ENCODE measurements around the gene KAT6B. TPM values are rescaled to one million over a fixed set of nuclear protein-coding genes. Genes with fewer than 3 reads are reported as not detected.
"Not testable (repeated sequence)": the region's sequence is repeated elsewhere in the genome, so short reads cannot be mapped to it uniquely, and the experiment has no call there.

The KAT6B gene
- total RNA-seq, 6 experiments from 2014 or later = 17.8 to 27.5 (median 23.6) TPM

GRCh38 chr10:75049316-75050148 is 223.1 kb downstream of the KAT6B start:
- Mint-ChIP-seq H3K27me3 (ENCODE audit: insufficient read depth) (peaks cover 1% of the 10 kb centered on the region), H3K4me3 (no peak overlapping the region), H3K27ac (no peak overlapping the region), H3K9me3 (no peaks in the 10 kb centered on the region), H3K4me1 (ENCODE audit: low read depth) (no peaks in the 10 kb centered on the region), H3K36me3 (ENCODE audit: low read depth) (no peaks in the 10 kb centered on the region)
- no peak for DNase-seq
- TF ChIP-seq, protein P1, sequence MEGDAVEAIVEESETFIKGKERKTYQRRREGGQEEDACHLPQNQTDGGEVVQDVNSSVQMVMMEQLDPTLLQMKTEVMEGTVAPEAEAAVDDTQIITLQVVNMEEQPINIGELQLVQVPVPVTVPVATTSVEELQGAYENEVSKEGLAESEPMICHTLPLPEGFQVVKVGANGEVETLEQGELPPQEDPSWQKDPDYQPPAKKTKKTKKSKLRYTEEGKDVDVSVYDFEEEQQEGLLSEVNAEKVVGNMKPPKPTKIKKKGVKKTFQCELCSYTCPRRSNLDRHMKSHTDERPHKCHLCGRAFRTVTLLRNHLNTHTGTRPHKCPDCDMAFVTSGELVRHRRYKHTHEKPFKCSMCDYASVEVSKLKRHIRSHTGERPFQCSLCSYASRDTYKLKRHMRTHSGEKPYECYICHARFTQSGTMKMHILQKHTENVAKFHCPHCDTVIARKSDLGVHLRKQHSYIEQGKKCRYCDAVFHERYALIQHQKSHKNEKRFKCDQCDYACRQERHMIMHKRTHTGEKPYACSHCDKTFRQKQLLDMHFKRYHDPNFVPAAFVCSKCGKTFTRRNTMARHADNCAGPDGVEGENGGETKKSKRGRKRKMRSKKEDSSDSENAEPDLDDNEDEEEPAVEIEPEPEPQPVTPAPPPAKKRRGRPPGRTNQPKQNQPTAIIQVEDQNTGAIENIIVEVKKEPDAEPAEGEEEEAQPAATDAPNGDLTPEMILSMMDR (IDR thresholded peaks at IDR 0.05) = no peak

DNA sequence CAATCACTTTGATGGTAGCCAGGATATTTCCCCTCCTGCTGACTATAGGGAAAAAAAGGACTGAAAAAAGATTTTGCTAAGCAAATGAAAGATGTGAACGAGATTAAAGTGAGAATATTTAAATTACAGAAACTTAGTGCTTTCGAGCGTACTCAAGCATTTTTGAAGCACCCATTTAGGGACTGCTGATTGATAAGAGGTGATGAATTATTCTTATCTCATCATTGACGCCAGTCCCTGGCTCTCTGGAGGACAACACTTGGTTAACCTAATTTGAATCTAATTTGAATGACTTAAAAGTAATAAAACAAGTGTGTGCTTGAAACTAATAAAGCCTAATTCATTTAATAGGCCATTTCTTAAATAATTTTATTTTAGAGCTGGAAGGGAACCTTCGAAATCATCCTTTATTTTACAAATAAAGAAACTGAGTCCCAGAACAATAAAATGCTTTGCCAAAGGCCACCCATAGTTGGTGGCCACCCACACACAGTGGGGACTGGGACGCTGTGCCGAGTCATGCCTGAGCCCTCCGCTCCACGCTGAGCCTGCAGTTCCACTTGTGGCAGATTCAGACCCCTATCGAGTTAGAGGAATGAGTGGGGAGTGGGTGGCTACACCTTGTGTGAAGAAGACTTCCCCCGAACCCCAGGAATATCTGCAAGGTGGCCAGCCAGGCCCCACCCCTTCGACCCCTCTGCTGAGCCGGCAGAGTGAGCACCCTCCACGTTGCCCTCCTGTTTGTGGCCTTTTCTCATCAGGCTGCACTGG is 223.9 kb downstream of the KAT6B start:
- Mint-ChIP-seq H3K4me3 (no peak overlapping the region), H3K27ac (no peak overlapping the region), H3K4me1 (ENCODE audit: low read depth) (no peaks in the 10 kb centered on the region), H3K9me3 (no peaks in the 10 kb centered on the region), H3K27me3 (ENCODE audit: insufficient read depth) (no peaks in the 10 kb centered on the region; the same call in none of the 2 replicates), H3K36me3 (ENCODE audit: low read depth) (no peaks in the 10 kb centered on the region)
- TF ChIP-seq, protein P1 (IDR thresholded peaks at IDR 0.05) = no peak
- DNase-seq = no peak

DNA sequence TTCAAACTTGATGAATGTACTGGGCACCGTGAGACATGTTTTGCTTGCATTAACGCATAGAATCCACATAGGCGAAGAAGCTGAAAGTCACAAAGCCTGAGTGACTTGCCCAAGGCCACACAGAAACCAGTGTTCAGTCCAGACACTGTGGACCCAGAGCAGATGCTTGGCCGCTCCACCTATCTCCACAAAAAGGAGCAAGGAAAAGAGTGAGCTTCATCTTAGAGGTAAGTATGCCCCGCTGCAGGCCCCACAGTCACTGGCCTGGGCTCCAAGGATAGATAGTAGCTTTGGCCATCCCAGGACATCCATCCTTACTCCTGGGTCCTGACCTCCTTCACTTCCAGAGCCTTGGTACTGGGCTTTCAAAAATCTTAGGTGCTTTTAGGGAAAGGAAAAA is 224.9 kb downstream of the KAT6B start:
- Mint-ChIP-seq H3K4me1 (ENCODE audit: low read depth) (no peaks in the 10 kb centered on the region), H3K27me3 (ENCODE audit: insufficient read depth) (no peaks in the 10 kb centered on the region; the same call in none of the 2 replicates), H3K27ac (no peak overlapping the region), H3K4me3 (no peak overlapping the region), H3K36me3 (ENCODE audit: low read depth) (no peaks in the 10 kb centered on the region), H3K9me3 (no peaks in the 10 kb centered on the region)
- no peak for DNase-seq
- TF ChIP-seq, protein P1 (IDR thresholded peaks at IDR 0.05) = no peak

DNA sequence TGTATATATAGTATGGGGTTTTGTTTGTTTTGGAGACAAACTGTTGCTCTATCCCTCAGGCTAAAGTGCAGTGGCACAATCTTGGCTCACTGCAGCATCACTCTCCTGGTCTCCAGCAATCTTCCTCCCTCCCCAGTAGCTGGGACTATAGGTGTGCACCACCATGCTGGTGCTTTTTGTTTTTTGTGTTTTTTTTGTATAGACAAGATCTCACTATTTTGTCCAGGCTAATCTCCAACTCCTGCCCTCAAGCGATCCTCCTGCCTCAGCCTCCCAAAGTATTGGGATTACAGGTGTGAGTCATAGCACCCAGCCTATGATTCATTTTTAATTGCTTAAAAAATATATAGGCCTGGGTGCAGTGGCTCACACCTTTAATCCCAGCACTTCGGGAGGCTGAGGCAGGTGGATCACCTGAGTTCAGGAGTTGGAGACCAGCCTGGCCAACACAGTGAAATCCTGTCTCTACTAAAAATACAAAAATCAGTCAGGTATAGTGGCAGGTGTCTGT is 229.6 kb downstream of the KAT6B start:
- H3K27me3 Mint-ChIP-seq (ENCODE audit: insufficient read depth); H3K4me3 Mint-ChIP-seq; DNase-seq; H3K9me3 Mint-ChIP-seq; H3K27ac Mint-ChIP-seq; H3K4me1 Mint-ChIP-seq (ENCODE audit: low read depth); H3K36me3 Mint-ChIP-seq (ENCODE audit: low read depth): not testable (repeated sequence)

DNA sequence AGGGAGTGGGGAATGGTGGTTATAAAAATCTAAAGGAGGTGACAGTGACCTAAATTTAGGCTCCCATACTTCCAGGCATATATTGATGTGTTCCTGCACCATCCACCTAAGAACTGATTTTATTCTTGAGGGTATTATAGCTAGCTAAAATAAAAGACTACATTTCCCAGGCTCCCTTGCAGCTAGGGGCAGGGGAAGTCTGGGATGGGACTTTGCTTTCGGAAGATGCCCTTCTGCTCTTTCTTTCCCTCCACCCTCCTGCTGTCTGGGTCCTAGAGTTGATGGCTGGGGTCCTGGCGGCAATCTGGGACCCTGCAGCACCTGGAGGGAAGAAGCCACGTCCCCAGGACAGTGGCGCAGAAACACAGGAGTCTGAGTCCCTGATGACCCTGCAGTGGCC is 231.3 kb downstream of the KAT6B start:
- H3K9me3 Mint-ChIP-seq = no peaks in the 10 kb centered on the region
- peaks cover 6% of the 10 kb centered on the region; the same call in 1 of the 2 replicates for H3K4me1 Mint-ChIP-seq (ENCODE audit: low read depth)
- TF ChIP-seq, protein P1 (IDR thresholded peaks at IDR 0.05) = no peak
- H3K4me3 Mint-ChIP-seq = no peak overlapping the region
- no peak for DNase-seq
- no peaks in the 10 kb centered on the region for H3K36me3 Mint-ChIP-seq (ENCODE audit: low read depth)
- H3K27ac Mint-ChIP-seq = no peak overlapping the region
- no peaks in the 10 kb centered on the region; the same call in none of the 2 replicates for H3K27me3 Mint-ChIP-seq (ENCODE audit: insufficient read depth)
